Mucosa of stomach (tissue), 1 donor: Measurements from ENCODE around the gene MYO1H.

Experiments used
- H3K27me3 ChIP-seq: one replicate; pipeline ENCODE4 v1.7.0; 2013; ENCODE audit warnings: mild to moderate bottlenecking, low read length; ENCODE audit not compliant: control insufficient read depth, insufficient read depth
- H3K36me3 ChIP-seq: one replicate; pipeline ENCODE4 v1.7.0; 2013; ENCODE audit warnings: low read length; ENCODE audit not compliant: control insufficient read depth, insufficient read depth
- H3K4me1 ChIP-seq: one replicate; pipeline ENCODE4 v1.7.0; 2013; ENCODE audit warnings: mild to moderate bottlenecking, low read length; ENCODE audit not compliant: control insufficient read depth, insufficient read depth
- H3K4me3 ChIP-seq: one replicate; pipeline ENCODE4 v1.7.0; 2013; ENCODE audit warnings: low read length
- H3K9ac ChIP-seq: one replicate; pipeline ENCODE4 v1.7.0; 2013; ENCODE audit warnings: mild to moderate bottlenecking, low read length, moderate library complexity
- H3K9me3 ChIP-seq: one replicate; pipeline ENCODE4 v1.7.0; 2013; ENCODE audit warnings: mild to moderate bottlenecking, low read length, moderate library complexity; ENCODE audit not compliant: control insufficient read depth
- donor health status: Pancreatic carcinoma.

Gene MYO1H

DNA sequence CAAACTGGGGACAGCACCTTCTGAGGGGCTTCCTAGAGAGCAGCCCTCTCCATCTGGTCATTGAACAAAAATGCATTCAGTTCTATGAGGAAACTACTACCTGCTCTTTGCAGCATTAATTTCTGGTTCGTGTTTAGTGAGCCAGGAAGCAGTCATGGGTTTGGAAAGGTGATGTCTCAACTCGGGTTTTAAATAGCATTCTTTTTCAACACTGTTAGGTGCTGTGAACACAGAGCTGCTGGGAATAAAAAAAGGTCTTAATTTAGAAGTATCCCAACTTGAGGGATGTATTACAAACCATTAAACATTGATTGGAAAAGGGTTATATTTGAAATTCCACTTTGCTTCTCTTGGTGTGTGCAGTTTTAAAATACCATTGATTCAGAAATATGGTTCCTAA lies 9.3 kb downstream of the MYO1H start:
- no peak overlapping the region for H3K9ac ChIP-seq
- no peak overlapping the region for H3K4me3 ChIP-seq
- H3K36me3 ChIP-seq, result no peaks in the 10 kb centered on the region
- H3K27me3 ChIP-seq, result no peaks in the 10 kb centered on the region
- no peaks in the 10 kb centered on the region for H3K4me1 ChIP-seq
- H3K9me3 ChIP-seq, result no peaks in the 10 kb centered on the region

DNA sequence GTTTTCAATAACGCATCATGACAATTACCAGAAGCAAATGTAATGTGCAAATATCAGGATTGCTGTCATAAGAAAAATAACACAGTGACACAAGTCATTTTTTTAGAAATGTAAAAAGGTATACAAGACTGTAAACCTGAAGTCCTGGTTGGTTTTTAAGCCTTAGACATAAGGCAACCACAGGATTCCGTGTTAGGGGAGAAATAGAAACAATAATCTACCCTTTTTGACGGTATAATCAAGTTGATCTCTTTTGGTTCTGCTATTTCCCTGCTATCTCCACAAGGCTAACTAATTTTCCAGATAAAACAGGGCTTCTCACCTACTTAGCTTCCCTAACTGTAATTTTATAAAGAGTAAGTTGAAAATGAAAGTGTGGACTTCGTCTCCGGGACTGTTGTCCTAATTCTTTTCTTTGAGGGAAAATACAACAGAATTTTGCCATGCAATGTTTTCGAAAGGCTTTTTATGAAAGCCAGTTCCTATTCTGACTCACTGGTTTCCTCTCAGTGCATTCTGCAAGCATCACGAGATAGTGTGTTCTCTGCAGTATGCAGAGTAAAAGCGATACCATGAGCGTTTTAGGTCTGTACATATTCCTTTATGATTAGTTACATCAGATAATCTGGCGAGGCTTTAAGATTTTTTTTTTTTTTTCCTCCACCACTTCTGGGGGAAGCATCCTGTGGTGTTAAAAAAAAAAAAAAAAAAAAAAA lies 10.6 kb downstream of the MYO1H start:
- no peak overlapping the region for H3K9ac ChIP-seq
- H3K36me3 ChIP-seq, result no peaks in the 10 kb centered on the region
- H3K4me3 ChIP-seq, result no peak overlapping the region
- H3K27me3 ChIP-seq, result no peaks in the 10 kb centered on the region
- H3K4me1 ChIP-seq, result no peaks in the 10 kb centered on the region
- H3K9me3 ChIP-seq, result no peaks in the 10 kb centered on the region

- no peak overlapping the region for H3K9ac ChIP-seq
- H3K9me3 ChIP-seq, result no peaks in the 10 kb centered on the region
- H3K4me3 ChIP-seq, result no peak overlapping the region
- H3K36me3 ChIP-seq, result no peaks in the 10 kb centered on the region
- no peaks in the 10 kb centered on the region for H3K4me1 ChIP-seq
- no peaks in the 10 kb centered on the region for H3K27me3 ChIP-seq
These were observed 11.5 kb downstream of the MYO1H start for GRCh38 chr12:109359131-109359690.

DNA sequence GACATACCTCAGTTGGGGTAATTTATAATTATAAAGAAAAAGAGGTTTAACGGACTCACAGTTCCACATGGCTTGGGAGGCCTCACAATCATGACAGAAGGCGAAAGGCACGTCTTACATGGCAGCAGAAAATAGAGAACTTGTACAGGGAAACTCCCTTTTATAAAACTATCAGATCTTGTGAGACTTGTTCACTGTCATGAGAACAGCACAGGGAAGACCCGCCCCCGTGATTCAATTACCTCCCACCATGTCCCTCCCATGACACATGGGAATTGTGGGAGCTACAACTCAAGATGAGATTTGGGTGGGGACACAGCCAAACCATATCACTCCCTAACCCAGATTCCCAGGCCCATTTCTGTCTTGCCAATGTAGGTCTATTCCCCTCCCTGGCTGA lies 22.1 kb downstream of the MYO1H start:
- Histone ChIP-seq H3K4me3 (no peak overlapping the region), H3K27me3 (no peaks in the 10 kb centered on the region), H3K36me3 (no peaks in the 10 kb centered on the region), H3K4me1 (no peaks in the 10 kb centered on the region), H3K9me3 (no peaks in the 10 kb centered on the region), H3K9ac (no peak overlapping the region)

- no peak overlapping the region for H3K4me3 ChIP-seq
- no peaks in the 10 kb centered on the region for H3K27me3 ChIP-seq
- no peaks in the 10 kb centered on the region for H3K36me3 ChIP-seq
- no peaks in the 10 kb centered on the region for H3K4me1 ChIP-seq
- no peaks in the 10 kb centered on the region for H3K9me3 ChIP-seq
- H3K9ac ChIP-seq, result no peak overlapping the region
These were observed 29.5 kb downstream of the MYO1H start for GRCh38 chr12:109377139-109377685.

DNA sequence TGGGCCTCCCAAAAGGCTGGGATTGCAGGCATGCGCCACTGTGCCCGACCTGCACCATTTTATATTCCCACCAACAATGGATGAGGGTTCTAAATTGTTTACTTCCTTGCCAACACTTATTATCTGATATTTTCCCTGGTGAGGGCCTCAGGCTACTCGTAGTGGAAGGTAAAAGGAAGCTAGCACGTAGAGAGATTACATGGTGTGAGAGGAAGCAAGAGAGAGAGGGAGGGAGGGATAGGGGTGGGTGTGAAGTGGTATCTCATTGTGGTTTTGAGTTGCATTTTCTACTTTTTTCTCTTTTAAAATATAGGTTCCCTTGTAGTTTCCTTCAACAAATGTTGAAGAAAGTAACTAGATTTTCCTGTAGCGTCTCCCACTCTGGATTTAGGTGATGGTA lies 30.9 kb downstream of the MYO1H start:
- H3K4me3 ChIP-seq, result no peak overlapping the region
- H3K27me3 ChIP-seq, result no peaks in the 10 kb centered on the region
- H3K9me3 ChIP-seq, result no peaks in the 10 kb centered on the region
- no peaks in the 10 kb centered on the region for H3K4me1 ChIP-seq
- no peaks in the 10 kb centered on the region for H3K36me3 ChIP-seq
- H3K9ac ChIP-seq, result no peak overlapping the region

- Histone ChIP-seq H3K9ac (no peak overlapping the region), H3K4me1 (no peaks in the 10 kb centered on the region), H3K27me3 (no peaks in the 10 kb centered on the region), H3K4me3 (no peak overlapping the region), H3K36me3 (no peaks in the 10 kb centered on the region), H3K9me3 (no peaks in the 10 kb centered on the region)
These were observed 34.3 kb downstream of the MYO1H start for GRCh38 chr12:109382031-109382430.

DNA sequence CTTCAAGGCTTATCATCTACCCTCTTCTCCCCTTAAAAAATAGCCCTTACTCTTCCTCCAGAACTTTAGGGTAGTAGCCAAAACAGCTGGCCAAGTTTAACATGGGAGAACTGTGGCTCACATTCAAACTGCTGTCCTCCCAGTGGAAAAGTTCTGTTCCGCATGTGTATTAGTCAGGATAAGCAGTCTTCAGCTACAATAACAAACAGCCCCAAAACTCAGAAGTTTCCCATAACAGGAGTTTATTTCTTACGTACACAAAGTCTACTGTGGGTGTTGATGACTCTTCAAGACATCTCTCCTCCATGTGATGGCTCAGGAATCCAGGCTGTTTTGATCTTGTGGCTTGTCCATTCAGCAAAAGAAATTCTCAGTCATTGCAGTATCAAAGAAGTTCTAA lies 35.5 kb downstream of the MYO1H start:
- H3K36me3 ChIP-seq, result no peaks in the 10 kb centered on the region
- H3K9ac ChIP-seq, result no peak overlapping the region
- H3K4me1 ChIP-seq, result no peaks in the 10 kb centered on the region
- H3K4me3 ChIP-seq, result no peak overlapping the region
- H3K9me3 ChIP-seq, result no peaks in the 10 kb centered on the region
- no peaks in the 10 kb centered on the region for H3K27me3 ChIP-seq

DNA sequence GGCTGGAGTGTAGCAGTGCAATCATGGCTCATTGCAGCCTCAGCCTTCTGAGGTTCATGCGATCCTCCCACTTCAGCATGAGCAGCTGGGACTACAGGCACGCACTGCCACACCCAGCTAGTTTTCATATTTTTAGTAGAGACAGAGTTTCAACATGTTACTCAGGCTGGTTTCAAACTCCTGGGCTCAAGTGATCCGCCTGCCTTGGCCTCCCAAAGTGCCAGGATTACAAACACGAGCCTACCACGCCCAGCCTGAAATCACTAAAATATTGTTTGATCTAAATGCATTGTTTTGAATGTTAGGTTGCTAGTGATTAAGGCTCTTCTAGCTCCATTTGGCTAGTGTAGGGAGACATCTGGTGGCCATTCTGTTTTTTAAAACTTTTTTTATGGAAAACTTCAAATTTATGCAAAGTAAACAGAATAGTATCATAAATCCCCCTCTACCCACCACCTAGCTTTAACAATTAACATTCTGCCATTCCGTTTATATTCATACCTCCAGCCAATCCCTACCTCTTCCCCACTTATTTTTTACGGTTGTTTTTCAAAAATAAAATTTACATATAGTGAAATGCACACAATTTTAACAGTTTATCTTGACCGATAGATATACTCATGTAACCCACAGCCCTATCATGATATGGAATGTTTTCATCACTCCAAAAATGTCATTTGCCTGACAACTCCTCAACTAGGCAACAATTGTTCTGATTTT lies 37.8 kb downstream of the MYO1H start:
- no peaks in the 10 kb centered on the region for H3K36me3 ChIP-seq
- H3K9me3 ChIP-seq, result no peaks in the 10 kb centered on the region
- H3K9ac ChIP-seq, result no peak overlapping the region
- H3K4me3 ChIP-seq, result no peak overlapping the region
- H3K27me3 ChIP-seq, result no peaks in the 10 kb centered on the region
- H3K4me1 ChIP-seq, result no peaks in the 10 kb centered on the region

- H3K27me3 ChIP-seq, result no peaks in the 10 kb centered on the region
- no peaks in the 10 kb centered on the region for H3K36me3 ChIP-seq
- no peaks in the 10 kb centered on the region for H3K9me3 ChIP-seq
- no peak overlapping the region for H3K4me3 ChIP-seq
- no peaks in the 10 kb centered on the region for H3K4me1 ChIP-seq
- H3K9ac ChIP-seq, result no peak overlapping the region
These were observed 38.3 kb downstream of the MYO1H start for GRCh38 chr12:109386059-109386433.

- no peaks in the 10 kb centered on the region for H3K36me3 ChIP-seq
- no peaks in the 10 kb centered on the region for H3K27me3 ChIP-seq
- no peaks in the 10 kb centered on the region for H3K4me1 ChIP-seq
- H3K9ac ChIP-seq, result no peak overlapping the region
- H3K9me3 ChIP-seq, result no peaks in the 10 kb centered on the region
- no peak overlapping the region for H3K4me3 ChIP-seq
These were observed 39.9 kb downstream of the MYO1H start for GRCh38 chr12:109387425-109388166.

DNA sequence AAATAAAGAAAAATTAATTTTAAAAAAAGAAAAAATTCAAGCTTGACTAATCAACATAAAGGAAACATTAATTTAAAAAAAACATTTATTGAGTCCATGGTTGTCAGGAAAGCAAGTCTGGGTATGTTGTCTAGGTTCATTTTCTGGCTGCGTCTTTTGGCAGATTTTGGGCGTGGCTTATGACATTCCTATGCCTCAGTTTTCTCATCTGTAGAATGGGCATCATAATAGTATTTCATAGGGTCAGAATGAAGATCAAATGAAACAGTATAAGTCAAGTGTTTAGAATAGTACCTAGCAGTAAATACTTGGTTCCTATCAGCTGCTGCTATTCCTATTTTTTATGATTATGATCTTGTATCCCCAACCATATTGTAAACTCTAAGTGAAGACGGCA lies 40.5 kb downstream of the MYO1H start:
- Histone ChIP-seq H3K9ac (no peak overlapping the region), H3K4me3 (no peak overlapping the region), H3K9me3 (no peaks in the 10 kb centered on the region), H3K27me3 (no peaks in the 10 kb centered on the region), H3K36me3 (no peaks in the 10 kb centered on the region), H3K4me1 (no peaks in the 10 kb centered on the region)
